Measurements from ENCODE around the gene LIAS. TPM values are rescaled to one million over a fixed set of nuclear protein-coding genes. Genes with fewer than 3 reads are reported as not detected.
"Not testable (repeated sequence)": the region's sequence is repeated elsewhere in the genome, so short reads cannot be mapped to it uniquely, and the experiment has no call there.

LIAS gene
- total RNA-seq = 10 to 100 TPM in 3 of 4 donors, 1 to 10 TPM in 1; 2.6 to 27.3 (median 13.0) TPM

DNA sequence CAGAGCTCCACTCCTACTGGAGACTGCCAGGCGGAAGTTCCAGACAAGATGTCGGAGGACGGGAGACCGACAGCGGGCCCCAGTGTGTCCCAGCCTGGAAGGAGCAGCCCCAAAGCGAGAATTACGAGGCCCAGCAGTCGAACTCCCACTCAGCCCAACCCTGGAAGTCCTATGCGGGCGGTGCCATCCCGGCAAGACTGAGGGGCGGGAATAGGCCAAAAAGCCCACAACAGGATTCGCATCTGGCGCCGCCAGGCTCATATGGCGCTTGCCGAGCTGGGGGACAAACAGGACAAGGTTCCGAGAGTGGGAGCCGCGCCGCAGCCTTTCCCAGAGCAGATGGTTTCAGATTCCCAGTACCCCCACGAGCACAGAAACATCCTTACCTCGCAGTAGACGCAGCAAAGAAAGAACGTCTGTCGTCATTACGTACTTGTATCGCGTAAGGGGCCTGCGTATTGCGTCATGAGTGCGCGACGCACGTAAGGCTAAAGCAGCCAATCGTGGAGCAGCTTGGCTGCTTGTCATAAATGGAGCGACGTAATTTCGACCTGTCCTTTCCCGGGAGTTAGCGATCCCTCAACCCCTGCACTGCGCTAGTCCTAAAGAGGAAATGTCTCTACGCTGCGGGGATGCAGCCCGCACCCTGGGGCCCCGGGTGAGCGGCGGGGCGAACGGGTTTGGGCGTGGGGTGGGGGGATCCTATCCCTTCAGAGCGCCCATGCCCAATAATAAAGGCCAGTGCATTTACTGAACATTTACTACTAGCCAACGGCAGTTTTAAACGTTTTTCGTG lies at the start of gene LIAS, which contains the start of gene RPL9:
Gene LIAS, plus strand, starts transcription at position 552 of the 796 bp plus-strand sequence. Its CDS starts 62 bp downstream, at position 614.
Gene RPL9, minus strand, starts transcription at position 418 of the 796 bp plus-strand sequence. CDS start 483 bp downstream, outside the sequence.
- Histone ChIP-seq H3K4me3 (peak within 1 kb of the TSS; percentile 62 to 84 (median 70)), H3K4me1 (peaks cover 0 to 31% (median 21%) of the 10 kb centered on the region in 4 donors), H3K27ac (peak within 1 kb of the TSS; percentile 94 to 98 (median 96)), H3K9me3 (no peaks in the 10 kb centered on the region), H3K36me3 (peaks cover 0 to 53% (median 23%) of the 10 kb centered on the region in 4 donors), H3K27me3 (no peaks in the 10 kb centered on the region)
- in situ Hi-C loops (cut with MboI; ENCODE audit: low pct_ligation_motif_present in 1 of 4, low pct_unique_long_range_greater_than_20kb in 1 of 4, low sequenced_read_pairs in 3 of 4) = no loop called here
- DNase-seq = peak; percentile 97
- WGBS, 2 donors (ENCODE audit: low coverage in 1 of 2) = 0% methylated on average over 3 to 46 of the region's 55 CpGs
- no peak for TF ChIP-seq EP300 (IDR thresholded peaks at IDR 0.05; ENCODE audit: low read depth)
- peak; percentile 98 for TF ChIP-seq POLR2A (IDR thresholded peaks at IDR 0.05)
- peak; percentile 99 for TF ChIP-seq POLR2AphosphoS5 (IDR thresholded peaks at IDR 0.05)
- TF ChIP-seq, protein P1, sequence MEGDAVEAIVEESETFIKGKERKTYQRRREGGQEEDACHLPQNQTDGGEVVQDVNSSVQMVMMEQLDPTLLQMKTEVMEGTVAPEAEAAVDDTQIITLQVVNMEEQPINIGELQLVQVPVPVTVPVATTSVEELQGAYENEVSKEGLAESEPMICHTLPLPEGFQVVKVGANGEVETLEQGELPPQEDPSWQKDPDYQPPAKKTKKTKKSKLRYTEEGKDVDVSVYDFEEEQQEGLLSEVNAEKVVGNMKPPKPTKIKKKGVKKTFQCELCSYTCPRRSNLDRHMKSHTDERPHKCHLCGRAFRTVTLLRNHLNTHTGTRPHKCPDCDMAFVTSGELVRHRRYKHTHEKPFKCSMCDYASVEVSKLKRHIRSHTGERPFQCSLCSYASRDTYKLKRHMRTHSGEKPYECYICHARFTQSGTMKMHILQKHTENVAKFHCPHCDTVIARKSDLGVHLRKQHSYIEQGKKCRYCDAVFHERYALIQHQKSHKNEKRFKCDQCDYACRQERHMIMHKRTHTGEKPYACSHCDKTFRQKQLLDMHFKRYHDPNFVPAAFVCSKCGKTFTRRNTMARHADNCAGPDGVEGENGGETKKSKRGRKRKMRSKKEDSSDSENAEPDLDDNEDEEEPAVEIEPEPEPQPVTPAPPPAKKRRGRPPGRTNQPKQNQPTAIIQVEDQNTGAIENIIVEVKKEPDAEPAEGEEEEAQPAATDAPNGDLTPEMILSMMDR (IDR thresholded peaks at IDR 0.05) = peak in 1 of 5 experiments; percentile 25
- intact Hi-C loops (cut with DNase I; ENCODE audit: low total_unique reads) = no loop called here

GRCh38 chr4:39410415-39410814 lies 48.4 kb upstream of the LIAS start:
- in situ Hi-C loops (cut with MboI; ENCODE audit: low pct_ligation_motif_present in 1 of 4, low pct_unique_long_range_greater_than_20kb in 1 of 4, low sequenced_read_pairs in 3 of 4) = no loop called here

GRCh38 chr4:39411561-39411960 lies 47.3 kb upstream of the LIAS start:
- H3K9me3 ChIP-seq; H3K27me3 ChIP-seq; intact Hi-C loops (cut with DNase I; ENCODE audit: low total_unique reads); H3K4me3 ChIP-seq; H3K27ac ChIP-seq; H3K4me1 ChIP-seq; H3K36me3 ChIP-seq; in situ Hi-C loops (cut with MboI; ENCODE audit: low pct_ligation_motif_present in 1 of 4, low pct_unique_long_range_greater_than_20kb in 1 of 4, low sequenced_read_pairs in 3 of 4); DNase-seq: not testable (repeated sequence)
- WGBS, 2 donors (ENCODE audit: low coverage in 1 of 2) = 96% methylated on average over 8 of the region's 8 CpGs; no CpG with 5 or more reads in 1 of the 2 donors

More at GRCh38 chr4:39410415-39410814, 48.4 kb upstream of the LIAS start:
- Histone ChIP-seq H3K9me3 (no peaks in the 10 kb centered on the region), H3K36me3 (no peaks in the 10 kb centered on the region), H3K27me3 (no peaks in the 10 kb centered on the region), H3K4me1 (peaks cover 0 to 5% (median 0%) of the 10 kb centered on the region in 4 donors), H3K4me3 (no peak overlapping the region), H3K27ac (no peak overlapping the region)
- DNase-seq = no peak
- 47 to 49% methylated on average over 5 of the region's 5 CpGs for WGBS, 2 donors (ENCODE audit: low coverage in 1 of 2)
- intact Hi-C loops (cut with DNase I; ENCODE audit: low total_unique reads) = no loop called here
- no peak for TF ChIP-seq POLR2AphosphoS5 (IDR thresholded peaks at IDR 0.05)
- no peak for TF ChIP-seq EP300 (IDR thresholded peaks at IDR 0.05; ENCODE audit: low read depth)
- TF ChIP-seq POLR2A (IDR thresholded peaks at IDR 0.05) = no peak
- TF ChIP-seq, protein P1 (IDR thresholded peaks at IDR 0.05) = no peak

- Histone ChIP-seq H3K4me3 (no peak overlapping the region), H3K4me1 (no peaks in the 10 kb centered on the region), H3K27ac (no peak overlapping the region), H3K27me3 (no peaks in the 10 kb centered on the region), H3K36me3 (no peaks in the 10 kb centered on the region), H3K9me3 (no peaks in the 10 kb centered on the region)
- intact Hi-C loops (cut with DNase I; ENCODE audit: low total_unique reads) (no loop called here), in situ Hi-C loops (cut with MboI; ENCODE audit: low pct_ligation_motif_present in 1 of 4, low pct_unique_long_range_greater_than_20kb in 1 of 4, low sequenced_read_pairs in 3 of 4) (no loop called here)
- WGBS, 2 donors (ENCODE audit: low coverage in 1 of 2) = 64 to 67% methylated on average over 2 of the region's 2 CpGs
- no peak for TF ChIP-seq EP300 (IDR thresholded peaks at IDR 0.05; ENCODE audit: low read depth)
- TF ChIP-seq, protein P1 (IDR thresholded peaks at IDR 0.05) = no peak
- no peak for TF ChIP-seq POLR2AphosphoS5 (IDR thresholded peaks at IDR 0.05)
- TF ChIP-seq POLR2A (IDR thresholded peaks at IDR 0.05) = no peak
- no peak for DNase-seq
Measured at GRCh38 chr4:39415678-39416283, 43.1 kb upstream of the LIAS start.

All from transverse colon (tissue), 4 donors.